ENCODE results near the gene GLIS1. TPM values are rescaled to one million over a fixed set of nuclear protein-coding genes. Genes with fewer than 3 reads are reported as not detected.

GLIS1 gene
- total RNA-seq, 1 experiment from 2014 or later, result 0.28 TPM

DNA sequence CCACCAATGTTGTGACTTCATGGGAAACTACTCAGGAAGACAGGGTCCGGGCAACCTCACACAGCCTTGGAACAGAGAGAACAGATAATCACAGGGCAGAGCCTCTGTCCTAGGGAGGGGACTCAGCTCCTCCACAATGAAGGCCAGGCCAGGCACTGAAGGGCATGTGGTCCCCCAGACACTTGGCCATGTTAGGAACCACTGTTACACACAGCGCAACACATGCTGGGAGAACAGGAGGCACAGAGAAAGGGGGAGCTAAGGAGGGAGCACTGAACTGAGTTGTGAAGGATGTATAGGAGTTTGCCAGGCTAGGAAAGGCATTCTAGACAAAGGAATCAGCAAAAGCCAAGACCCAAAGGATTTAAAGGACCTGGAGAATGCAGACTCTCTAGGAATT is 152.2 kb downstream of the GLIS1 start:
- Histone ChIP-seq H2BK15ac (ENCODE audit: low read depth, low read length) (no peak overlapping the region), H3K9ac (ENCODE audit: extremely low read depth, insufficient read length, low read length) (no peak overlapping the region), H3K23ac (ENCODE audit: insufficient read length, low read depth, low read length) (no peak overlapping the region), H3K79me2 (ENCODE audit: insufficient read depth, low read length) (no peaks in the 10 kb centered on the region), H3K18ac (ENCODE audit: insufficient read length, low read depth, low read length) (no peak overlapping the region), H3K27ac (ENCODE audit: insufficient read length, low read depth, low read length) (no peak overlapping the region), H3K27me3 (ENCODE audit: insufficient read depth, low read length) (no peaks in the 10 kb centered on the region), H4K20me1 (ENCODE audit: control insufficient read depth, insufficient read depth, insufficient read length) (no peaks in the 10 kb centered on the region), H2BK5ac (ENCODE audit: insufficient read length, low read length) (no peak overlapping the region), H4K5ac (ENCODE audit: insufficient read length, low read depth, low read length) (no peak overlapping the region), H3K4me2 (ENCODE audit: insufficient read depth, insufficient read length, low read length) (no peak overlapping the region), H2BK20ac (ENCODE audit: low read depth, low read length, poor library complexity, severe bottlenecking) (no peak overlapping the region), H3K14ac (ENCODE audit: insufficient read depth, low read length) (no peak overlapping the region), H4K8ac (replicated peaks; ENCODE audit: insufficient read length, low read depth, low read length) (no peak overlapping the region), H3K79me1 (ENCODE audit: insufficient read depth, low read depth, low read length, poor library complexity, severe bottlenecking) (no peaks in the 10 kb centered on the region), H2AK5ac (ENCODE audit: insufficient read length, low read length) (no peak overlapping the region), H2BK12ac (ENCODE audit: insufficient read length, low read depth, low read length) (no peak overlapping the region), H2BK120ac (ENCODE audit: low read depth, low read length, poor library complexity, severe bottlenecking) (no peak overlapping the region), H3T11ph (ENCODE audit: low read length) (no peak overlapping the region), H3K4me1 (ENCODE audit: insufficient read depth, low read length) (no peaks in the 10 kb centered on the region), H3K4ac (ENCODE audit: low read depth, low read length) (no peak overlapping the region), H2AFZ (ENCODE audit: low read length) (no peak overlapping the region), H4K91ac (ENCODE audit: insufficient read length, low read depth, low read length) (no peak overlapping the region), H3K23me2 (ENCODE audit: insufficient read length, low read depth, low read length, poor library complexity, severe bottlenecking) (no peaks in the 10 kb centered on the region), H3K9me3 (ENCODE audit: control insufficient read depth, low read depth, low read length) (no peaks in the 10 kb centered on the region), H3K56ac (ENCODE audit: insufficient read length, low read depth, low read length) (no peak overlapping the region)
- Mint-ChIP-seq H3K27me3 (ENCODE audit: low read depth) (peaks cover 14% of the 10 kb centered on the region), H3K9me3 (no peaks in the 10 kb centered on the region), H3K4me3 (no peak overlapping the region), H3K27ac (no peak overlapping the region), H3K36me3 (ENCODE audit: insufficient read depth in 1 of 3, low read depth in 3 of 3) (no peaks in the 10 kb centered on the region), H3K4me1 (peaks cover 28 to 35% of the 10 kb centered on the region in 2 experiments)
- WGBS (ENCODE audit: extremely low coverage, insufficient read length, low lambda C conversion rate), result no CpG with 5 or more reads among the region's 2 CpGs
- TF ChIP-seq, protein P1, sequence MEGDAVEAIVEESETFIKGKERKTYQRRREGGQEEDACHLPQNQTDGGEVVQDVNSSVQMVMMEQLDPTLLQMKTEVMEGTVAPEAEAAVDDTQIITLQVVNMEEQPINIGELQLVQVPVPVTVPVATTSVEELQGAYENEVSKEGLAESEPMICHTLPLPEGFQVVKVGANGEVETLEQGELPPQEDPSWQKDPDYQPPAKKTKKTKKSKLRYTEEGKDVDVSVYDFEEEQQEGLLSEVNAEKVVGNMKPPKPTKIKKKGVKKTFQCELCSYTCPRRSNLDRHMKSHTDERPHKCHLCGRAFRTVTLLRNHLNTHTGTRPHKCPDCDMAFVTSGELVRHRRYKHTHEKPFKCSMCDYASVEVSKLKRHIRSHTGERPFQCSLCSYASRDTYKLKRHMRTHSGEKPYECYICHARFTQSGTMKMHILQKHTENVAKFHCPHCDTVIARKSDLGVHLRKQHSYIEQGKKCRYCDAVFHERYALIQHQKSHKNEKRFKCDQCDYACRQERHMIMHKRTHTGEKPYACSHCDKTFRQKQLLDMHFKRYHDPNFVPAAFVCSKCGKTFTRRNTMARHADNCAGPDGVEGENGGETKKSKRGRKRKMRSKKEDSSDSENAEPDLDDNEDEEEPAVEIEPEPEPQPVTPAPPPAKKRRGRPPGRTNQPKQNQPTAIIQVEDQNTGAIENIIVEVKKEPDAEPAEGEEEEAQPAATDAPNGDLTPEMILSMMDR (conservative IDR thresholded peaks at IDR 0.05), result no peak
- peak; percentile 13 for DNase-seq
